DMS53 treated with DMSO at 0.1 percent for 48 hours (cell line): ENCODE results near the gene AGAP1.

ENCODE experiments used
- DNase-seq: peaks from one replicate; lab custom pipeline; 2025; ENCODE audit not compliant: unreplicated experiment; lab: John Stamatoyannopoulos, UW

Gene AGAP1

DNA sequence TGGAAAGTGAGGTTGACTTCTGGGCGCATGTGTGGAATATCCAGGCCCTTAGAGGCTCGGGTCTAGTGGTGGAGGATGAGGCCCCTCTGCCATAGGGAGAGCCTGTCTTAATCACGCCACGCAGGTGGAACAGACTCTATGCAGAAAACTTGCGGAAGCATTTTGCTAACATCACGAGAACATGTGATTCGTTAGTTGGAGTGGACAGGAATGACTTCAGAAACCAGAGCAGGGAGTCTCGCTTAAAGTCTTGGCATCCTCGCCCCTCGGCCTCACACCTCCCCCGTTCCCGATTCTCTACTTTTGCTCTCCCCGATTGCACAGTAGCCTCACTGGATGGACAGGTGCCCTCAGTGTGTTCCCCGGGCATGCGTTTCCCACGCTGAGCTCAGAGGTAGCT is 340.9 kb downstream of the AGAP1 start:
- DNase-seq, result no peak

DNA sequence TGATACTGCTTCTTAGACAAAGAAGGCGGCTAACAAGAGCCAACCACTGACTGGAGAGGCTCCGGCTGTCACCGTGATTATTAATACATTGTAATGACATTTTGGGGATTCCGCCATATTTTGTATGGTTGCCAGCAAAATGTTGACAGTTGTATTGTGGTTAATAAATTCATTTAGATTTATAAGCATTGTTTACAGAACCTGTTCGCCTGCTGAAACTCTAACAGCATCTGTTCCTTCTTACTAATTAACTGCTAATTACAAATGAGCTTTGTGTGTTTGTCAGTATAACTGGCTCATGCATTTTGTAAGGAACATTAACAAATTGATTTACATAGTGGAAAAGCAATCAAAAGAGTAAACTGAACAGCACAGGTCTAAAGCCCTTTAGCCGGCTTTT is 342.0 kb downstream of the AGAP1 start:
- DNase-seq, result no peak

DNA sequence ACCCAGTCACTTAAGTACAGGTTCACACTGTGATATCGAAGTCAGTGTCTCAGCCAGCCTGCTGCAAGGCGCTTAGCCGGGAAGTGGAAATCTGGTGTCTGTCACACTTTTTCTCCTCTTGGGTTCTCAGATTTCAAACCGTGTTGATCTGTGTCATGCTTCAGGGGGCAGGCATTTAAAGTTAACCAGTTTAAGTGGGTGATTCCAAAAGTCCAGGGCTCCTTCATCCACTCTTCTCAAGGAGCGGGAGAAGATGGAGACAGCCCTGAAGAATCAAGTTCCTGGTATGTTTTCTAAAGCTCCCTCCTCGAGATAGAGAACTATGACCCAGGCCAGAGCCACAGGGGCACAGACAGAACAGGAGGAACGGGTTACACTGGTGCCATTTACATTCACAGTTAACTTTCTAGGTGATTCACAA is 342.7 kb downstream of the AGAP1 start:
- DNase-seq, result no peak

DNA sequence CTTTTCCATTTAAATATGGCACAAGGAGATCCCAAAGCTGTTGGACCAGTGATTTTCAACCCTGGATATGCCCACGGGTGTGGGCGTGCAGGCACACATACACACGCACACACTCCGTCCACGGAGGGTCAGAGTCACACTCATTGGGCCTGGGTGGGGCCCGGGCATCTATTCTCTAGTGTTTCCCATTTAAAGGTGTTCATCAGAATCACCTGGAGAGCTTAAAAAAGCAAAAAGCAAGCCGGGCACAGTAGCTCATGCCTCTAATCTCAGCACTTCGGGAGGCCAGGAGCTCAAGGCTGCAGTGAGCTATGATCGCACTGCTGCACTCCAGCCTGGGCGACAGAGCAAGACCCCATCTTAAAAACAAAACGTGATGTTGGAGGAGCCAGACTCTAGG is 345.4 kb downstream of the AGAP1 start:
- no peak for DNase-seq

DNA sequence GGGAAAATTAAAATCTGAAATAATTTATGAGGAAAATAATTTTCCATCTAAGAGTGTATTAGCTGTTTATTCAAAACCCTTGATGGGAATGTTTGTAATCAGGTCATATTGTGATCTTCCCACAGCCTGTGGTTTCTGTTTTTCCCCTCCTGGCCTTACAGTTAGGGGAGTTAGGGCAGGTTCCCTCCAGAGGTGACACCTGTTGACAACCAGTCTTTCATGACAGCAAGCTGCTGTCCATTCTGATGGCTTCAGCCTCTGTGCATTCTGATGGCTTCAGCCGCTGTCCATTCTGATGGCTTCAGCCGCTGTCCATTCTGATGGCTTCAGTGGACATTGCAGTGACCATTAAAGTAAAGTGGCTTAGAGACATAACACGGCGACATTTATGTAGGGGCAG is 346.1 kb downstream of the AGAP1 start:
- no peak for DNase-seq

DNA sequence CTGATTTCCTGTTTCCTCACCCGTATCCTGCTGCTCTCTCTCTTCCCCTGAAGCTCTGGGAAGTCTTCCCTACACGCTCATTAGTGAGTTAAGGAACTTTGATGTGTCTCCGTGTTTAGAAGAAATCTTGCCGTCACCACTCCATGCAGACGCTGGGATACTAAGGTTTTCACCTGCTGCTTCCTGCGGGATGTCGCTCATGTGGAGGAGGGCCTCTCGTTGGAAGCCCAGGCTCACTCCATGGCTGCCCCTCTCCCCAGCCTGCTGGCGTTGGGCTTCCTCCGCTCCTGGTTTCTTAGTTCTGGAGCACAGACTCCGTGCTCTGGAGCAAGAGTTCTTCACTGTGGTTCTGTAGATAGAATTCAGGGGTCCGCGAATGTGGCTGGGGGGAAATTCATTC is 348.0 kb downstream of the AGAP1 start:
- no peak for DNase-seq

DNA sequence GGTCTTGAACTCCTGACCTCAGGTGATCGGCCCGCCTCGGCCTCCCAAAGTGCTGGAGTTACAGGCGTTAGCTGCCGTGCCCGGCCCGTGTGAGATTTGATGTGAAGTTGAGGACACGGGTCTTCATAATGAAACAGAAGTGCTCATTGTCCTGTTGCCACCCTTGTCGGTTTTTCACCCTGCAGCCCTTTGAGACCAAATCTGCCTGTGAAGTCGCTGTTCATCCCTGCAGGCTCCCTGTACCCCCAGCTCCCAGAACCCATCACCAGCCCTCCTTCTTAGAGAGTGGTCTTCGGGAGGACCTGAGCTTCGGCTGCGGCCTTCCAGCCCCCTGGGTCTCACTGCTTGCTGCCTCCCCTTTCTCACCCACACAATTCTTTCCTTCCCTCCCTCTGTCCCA is 349.1 kb downstream of the AGAP1 start:
- no peak for DNase-seq

DNA sequence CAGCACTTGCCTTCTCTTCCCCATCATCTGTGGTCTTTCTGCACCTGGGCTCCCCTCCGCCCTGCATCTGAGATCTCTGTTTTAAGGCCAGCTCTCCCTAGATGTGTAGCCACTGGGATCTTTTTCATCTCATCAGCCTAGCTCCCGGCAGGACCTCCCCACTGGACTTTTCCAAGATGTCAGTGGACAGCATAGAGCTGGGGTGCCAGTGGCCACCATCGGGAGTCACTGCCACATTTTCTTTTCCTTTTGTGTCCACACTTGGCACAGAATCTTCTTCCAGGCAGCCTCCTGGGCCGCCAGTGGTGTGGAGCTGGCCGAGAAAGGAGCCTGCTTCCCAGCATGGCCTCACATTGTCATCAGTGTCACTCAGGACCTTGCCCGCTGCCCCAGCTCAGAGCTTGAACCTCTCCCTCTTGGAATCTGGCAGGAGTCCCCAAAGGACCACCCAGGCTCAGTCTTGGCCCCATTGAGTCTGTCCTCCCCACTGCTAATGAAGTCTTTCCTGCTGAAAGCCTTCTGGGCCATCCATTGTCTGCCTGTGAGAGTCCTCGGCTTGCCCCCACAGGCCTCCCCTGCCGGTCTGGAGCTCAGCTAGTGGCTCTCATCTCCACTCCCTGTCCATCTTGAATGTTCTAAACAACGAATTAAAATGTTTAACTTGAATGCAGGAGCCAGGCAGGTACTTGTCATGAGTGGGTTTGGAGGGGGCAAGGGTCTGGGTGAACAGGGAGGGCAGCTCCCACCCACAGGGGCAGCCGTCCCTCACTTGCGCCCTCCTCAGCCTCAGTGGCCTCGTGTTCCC is 349.9 kb downstream of the AGAP1 start:
- no peak for DNase-seq

DNA sequence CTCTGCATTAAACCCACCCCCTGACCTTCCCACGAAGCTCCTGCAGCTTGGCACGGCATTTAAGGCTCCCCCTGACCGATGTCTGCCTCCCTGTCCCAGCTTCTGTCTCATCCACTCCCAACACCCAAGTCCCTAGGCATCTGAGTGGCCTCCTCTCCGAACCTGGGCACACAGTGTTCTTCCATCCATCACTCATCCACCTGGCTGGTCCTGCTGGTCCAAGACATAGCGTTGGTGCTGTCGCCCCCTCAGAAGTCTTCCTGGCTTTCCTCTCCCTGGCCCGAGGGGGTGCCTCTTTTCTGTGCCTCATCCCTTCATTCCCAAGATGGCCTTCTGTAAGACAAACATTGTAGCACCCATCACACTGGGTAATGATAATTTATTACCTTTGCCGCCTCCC is 350.7 kb downstream of the AGAP1 start:
- DNase-seq, result no peak

DNA sequence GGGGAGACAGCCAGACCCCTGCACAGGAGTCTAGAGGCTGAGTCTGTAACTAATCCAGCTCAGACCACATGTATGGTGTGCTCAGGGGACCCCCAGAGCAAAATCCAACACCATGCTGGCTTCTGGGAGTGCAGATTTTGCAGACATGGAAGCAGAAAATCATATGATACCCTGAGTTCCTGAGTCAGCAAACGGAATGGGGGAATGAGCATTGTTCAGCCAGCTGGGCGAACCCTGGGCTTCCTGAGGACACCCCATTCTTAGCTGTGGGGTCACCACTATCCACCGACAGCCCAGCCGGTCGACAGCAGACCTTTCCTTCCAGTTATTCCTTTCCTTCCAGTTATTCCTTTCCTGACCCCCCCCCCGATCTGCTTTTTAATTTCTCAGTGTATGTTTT is 351.4 kb downstream of the AGAP1 start:
- DNase-seq, result no peak

DNA sequence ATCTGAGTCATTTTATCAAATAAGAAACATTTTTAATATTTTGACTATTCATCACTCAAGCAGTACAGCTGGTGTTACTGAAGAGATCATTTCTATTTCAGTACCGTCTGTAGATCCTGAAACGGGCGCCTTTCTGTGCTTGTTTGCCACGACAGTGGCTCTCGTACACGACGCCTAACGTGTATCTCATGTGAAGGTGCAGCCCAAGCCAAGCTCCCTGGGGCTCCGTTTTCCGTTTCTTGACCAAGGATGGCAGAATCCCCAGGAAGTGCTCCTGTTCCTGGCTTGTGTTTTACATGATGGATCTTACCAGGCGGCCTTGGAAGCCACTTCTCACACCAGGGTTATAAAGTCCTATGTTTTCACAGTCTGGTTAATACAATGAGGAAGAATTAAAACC is 353.7 kb downstream of the AGAP1 start:
- DNase-seq, result no peak

DNA sequence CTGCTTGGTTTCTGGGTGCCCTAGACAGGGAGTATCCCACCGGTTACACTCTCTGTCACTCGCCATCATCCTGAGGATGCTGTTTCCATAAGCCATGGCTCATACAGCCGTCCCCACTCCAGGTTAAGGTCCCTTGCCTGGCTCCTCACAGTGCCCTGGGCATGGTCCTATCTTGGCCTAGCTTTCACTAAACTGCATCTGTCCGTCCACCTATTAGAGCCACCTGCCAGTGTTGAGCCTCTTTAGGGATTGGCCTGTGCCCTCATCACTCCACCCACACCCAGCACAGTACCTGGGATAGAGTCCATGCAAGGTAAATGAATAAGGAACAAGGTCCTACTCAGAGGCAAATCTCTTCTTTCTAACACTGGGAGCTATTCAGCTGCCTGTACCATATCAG is 354.2 kb downstream of the AGAP1 start:
- DNase-seq, result no peak

DNA sequence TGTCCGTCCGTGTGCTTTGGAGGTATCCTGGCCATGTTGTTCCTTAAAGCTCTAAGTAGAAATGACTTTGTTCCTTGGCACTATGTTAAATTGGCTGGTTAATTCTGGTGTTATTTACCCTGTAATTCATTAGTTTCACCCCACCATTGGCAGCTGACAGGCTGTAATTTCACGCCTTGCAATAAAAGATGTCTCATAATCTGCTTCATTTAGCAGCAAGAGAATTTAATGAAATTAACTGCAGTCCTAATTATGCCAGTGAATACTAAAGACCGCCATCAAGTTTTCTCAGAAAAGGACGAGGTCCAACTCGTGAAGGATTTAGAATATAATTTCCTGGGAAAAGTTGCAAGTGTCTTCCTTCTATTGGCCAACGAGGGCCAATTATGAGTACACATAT is 355.1 kb downstream of the AGAP1 start:
- no peak for DNase-seq

DNA sequence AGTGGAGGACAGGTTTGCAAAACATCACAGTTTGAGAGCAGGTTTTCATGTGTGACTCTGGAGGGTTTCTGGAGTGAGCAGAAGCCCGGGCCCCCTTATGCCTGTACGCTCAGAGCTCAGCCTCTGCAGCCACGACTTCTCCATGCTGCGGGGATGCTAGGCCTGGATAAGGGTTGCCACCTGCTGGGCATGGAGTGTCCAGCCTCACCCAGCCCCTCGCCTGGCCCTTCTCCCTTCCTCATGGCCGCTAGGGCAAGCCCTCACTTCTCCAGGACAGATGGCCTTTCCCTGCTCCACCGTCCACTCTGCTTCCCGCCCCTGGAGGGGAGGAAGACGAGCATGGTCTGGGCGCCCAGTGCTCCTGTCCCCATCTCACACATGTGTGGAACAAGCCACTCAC is 355.6 kb downstream of the AGAP1 start:
- DNase-seq, result no peak

DNA sequence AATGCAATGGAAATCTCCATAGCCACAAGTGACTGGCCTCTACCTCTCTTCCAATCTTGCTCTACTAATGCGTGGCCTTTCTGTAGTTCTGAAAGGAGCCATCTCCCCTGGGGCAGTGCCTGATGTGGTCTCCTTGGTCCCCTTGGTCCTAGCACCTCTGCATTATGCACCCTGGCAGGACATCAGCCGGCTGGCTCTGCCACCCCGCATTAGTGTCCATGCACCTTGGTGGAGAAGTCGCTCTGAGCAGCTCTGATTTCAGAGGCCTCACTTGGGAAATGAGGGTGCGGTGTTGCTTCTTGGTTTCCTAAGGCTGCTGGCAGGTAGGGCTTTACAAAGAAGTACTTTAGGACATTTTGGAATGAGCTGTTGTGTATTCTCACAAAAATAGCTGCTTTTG is 356.4 kb downstream of the AGAP1 start:
- DNase-seq, result no peak

DNA sequence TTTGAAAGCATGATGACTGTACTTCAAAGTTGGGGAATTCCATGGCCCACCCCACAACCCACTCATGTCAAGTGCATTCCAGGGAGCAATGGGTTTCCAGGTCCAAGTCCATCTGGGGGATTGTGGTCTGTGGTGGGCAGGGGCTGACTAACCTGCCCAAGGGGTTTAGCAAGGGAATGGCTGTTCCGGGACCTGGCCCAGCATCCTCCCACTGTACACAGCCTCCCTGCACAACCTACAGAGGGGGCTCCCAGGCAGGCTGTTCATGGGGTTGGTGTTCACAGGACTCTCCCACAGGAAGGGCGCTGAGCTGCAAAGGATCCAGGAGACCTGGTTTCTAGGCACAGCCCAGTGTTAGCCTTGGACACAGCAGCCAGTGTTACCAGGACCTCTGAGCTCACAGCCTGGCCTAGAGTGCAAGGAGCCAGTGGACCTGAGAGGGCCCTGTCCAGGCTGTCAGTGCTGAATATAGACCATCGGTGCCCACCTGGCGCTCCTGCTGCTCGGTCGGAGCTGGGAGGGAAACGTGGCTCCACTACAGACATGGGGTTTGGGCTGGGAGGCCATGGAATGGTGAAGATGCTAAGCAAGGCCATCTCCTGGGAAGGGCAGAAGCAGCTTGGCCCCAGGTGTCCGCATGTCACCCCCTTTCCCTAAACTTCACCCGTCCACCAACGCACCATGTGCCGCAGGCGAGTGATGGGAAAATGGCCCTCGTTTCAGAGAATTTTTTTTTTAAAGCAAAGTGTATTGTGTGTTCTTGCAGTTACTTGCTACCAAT is 357.1 kb downstream of the AGAP1 start:
- DNase-seq, result no peak

DNA sequence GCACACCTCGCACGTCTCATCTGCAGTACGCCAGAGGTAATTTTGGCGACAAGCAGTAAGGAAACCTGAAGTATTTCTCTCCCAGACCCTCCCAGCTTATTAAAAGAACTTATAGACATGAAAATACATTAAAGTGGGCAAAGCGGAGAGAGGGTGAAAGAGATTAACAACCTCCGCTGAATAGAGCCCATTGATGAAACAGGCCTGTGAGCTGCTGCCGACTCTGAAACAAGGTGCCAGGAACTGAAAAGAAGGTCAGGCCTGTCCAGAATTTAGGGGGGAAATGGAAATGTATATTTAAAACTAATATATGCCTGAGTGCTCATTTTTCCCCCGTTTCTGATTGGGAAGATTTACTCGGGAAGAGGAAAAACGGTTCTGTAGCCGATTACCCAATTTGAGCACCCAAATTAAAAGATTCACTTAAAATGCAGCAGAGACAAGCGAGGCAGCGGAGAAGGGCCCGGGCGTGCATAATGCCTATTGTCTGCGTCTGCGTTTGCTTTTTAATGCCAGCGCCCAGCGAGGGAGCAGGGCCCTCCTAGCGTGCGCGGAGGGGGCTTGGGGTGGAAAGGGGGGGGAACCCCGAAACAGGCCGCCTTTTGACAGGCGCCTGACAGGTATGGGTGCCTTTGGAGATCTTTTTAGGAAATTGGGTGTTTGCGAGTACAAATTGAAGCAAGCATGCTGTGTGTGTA is 358.1 kb downstream of the AGAP1 start:
- DNase-seq, result no peak

DNA sequence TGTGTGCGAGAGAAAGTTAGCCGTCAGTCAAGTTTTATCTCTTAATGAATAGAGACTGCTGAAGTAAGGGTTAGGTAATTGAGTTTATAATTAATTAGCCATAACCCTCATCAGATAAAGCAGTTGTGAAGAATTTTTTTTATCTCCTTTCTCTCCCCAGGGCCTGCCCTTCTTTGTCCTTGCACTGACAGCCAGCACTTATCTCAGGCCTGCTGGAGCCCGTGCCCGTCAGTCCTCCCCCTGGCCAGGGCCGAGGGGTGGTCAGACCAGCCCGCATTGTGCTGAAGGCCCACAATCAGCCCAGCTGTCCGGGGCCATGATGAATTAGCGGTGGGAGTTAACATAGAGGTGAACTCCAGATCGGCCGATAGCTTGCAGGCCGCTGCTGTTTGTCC is 358.7 kb downstream of the AGAP1 start:
- no peak for DNase-seq

DNA sequence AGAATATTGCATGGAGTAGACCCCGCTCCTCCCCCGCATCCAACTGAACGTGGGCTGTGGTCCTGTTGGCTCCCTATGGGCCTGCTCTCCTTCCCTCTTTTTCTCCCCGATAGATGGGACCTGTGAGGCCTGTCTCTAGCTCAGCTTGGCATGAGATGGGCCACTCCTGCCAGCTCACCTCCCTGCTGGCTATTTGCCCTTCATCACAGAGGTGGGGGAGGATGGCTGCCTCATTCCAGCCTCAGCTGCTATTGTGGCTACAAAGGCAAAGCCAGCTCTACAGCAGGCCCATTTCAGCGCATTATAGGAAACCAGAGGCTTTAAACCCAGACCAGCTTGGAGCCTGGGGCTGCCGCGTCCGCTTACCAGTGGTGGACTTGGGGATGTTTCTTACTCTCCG is 360.4 kb downstream of the AGAP1 start:
- no peak for DNase-seq

DNA sequence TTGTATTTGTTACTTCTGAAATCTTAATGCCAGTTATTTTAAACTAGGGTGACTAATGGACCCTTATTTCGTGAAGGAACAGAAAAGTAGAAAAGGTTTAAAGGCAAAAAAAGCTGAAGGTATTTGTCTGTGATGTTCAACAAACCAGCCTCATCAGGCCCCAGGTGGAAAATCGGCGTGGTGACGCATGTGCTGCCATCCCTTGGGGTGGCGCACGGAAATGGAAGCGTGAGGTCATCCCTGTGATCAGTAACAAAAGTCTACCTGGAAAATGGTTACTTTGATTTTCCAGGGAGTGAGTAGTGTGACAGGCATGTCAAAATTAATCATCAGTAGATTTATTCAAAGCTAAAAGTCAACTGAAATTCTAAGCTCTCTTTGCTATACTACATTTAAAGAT is 361.2 kb downstream of the AGAP1 start:
- DNase-seq, result no peak

DNA sequence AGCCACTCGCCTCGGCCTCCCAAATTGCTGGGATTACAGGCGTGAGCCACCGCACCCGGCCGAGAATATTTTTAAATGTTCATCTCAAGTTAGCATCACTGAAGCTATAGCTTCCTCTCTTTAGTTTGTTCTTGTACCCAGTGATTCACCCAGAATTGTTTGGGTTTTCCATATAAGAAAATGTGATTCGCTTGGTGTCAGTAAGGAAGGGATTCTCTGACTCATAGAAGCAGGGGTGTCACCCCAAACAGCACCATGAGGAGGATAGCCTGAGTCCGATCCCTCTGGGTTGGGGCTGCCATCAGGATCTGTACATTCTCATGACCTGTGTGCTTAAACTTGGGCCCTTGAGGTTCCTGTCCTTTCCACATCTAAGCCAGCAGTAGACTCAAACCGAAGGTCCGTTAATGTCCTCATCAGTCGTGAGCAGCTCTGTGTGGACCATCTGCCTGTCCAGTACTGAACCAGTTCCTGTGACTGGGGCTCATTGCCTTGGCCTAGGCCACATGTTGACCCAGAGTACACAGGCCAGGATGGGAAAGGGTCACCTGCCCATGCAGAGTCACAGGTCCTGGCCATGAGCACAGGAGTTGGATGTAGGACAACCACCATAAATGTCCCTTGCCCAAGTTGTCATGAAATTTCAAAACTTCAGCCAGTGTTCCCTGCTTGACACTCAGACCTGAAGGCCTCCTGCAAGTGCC is 362.5 kb downstream of the AGAP1 start:
- no peak for DNase-seq
